ENCODE data around the gene GABRG3.

GABRG3 gene

DNA sequence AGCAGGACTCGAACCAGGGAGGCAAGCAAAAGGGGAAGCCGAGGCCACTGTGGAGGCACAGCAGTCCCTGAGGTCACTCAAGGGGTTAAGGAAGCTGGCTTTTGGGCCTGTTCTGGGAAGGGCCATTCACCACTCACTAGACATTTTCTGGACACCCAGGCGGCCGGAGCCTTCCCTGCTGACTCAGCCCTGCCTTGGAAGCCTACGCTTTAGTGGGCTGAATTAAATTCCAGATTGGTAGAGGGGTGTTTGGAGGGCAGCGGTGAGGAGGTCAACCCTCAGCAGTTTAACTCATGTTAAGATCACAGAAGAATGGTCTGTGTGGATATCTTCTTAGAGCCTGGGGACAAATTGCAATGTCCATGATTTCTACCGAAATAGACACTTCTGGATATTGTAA is 152.8 kb downstream of the GABRG3 start:
- no peak for TF ChIP-seq TOX (CRISPR knock-in tag; IDR thresholded peaks at IDR 0.05; ENCODE audit: borderline replicate concordance)
- no peak for ATAC-seq

DNA sequence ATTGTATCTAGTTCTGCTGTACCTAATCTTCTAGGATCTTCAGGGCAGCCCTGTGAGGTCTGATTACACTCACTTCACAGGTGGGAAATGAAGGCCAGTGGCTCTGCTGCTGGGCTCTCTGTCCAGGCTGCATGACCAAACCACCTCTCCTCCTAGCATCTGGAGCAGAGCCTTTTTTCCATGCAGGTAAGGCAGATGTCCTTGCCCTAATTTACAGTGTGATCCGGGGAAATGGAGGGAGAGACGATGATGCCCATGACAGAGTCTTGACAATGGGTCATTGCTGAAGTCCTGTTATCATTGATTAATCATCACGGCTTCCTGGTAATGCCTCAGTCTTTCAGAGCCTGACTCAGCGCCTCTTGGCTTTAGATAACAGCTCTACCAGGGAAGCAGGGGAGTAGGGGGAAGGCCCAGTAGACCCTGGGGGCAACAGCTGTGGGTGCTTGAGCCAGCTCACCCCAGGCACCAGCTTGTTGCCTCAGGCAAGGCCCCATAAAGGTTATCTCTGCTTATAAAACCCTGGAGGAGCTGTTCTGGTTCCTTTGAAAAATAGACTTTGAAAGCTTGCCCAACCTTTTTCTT is 153.4 kb downstream of the GABRG3 start:
- no peak for TF ChIP-seq RARB (CRISPR knock-in tag; IDR thresholded peaks at IDR 0.05)
- no peak for TF ChIP-seq ARNTL (CRISPR knock-in tag; IDR thresholded peaks at IDR 0.05; ENCODE audit: borderline replicate concordance, low read depth)
- TF ChIP-seq, protein P1, sequence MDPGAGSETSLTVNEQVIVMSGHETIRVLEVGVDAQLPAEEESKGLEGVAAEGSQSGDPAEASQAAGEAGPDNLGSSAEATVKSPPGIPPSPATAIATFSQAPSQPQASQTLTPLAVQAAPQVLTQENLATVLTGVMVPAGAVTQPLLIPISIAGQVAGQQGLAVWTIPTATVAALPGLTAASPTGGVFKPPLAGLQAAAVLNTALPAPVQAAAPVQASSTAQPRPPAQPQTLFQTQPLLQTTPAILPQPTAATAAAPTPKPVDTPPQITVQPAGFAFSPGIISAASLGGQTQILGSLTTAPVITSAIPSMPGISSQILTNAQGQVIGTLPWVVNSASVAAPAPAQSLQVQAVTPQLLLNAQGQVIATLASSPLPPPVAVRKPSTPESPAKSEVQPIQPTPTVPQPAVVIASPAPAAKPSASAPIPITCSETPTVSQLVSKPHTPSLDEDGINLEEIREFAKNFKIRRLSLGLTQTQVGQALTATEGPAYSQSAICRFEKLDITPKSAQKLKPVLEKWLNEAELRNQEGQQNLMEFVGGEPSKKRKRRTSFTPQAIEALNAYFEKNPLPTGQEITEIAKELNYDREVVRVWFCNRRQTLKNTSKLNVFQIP (CRISPR knock-in tag; IDR thresholded peaks at IDR 0.05; ENCODE audit: borderline replicate concordance, low read depth), result no peak
- TF ChIP-seq ZNF8 (CRISPR knock-in tag; IDR thresholded peaks at IDR 0.05), result no peak
- no peak for TF ChIP-seq SNAI2 (CRISPR knock-in tag; IDR thresholded peaks at IDR 0.05)
- TF ChIP-seq, protein P2, sequence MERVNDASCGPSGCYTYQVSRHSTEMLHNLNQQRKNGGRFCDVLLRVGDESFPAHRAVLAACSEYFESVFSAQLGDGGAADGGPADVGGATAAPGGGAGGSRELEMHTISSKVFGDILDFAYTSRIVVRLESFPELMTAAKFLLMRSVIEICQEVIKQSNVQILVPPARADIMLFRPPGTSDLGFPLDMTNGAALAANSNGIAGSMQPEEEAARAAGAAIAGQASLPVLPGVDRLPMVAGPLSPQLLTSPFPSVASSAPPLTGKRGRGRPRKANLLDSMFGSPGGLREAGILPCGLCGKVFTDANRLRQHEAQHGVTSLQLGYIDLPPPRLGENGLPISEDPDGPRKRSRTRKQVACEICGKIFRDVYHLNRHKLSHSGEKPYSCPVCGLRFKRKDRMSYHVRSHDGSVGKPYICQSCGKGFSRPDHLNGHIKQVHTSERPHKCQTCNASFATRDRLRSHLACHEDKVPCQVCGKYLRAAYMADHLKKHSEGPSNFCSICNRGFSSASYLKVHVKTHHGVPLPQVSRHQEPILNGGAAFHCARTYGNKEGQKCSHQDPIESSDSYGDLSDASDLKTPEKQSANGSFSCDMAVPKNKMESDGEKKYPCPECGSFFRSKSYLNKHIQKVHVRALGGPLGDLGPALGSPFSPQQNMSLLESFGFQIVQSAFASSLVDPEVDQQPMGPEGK (CRISPR knock-in tag; IDR thresholded peaks at IDR 0.05; ENCODE audit: borderline replicate concordance), result no peak
- TF ChIP-seq ZFP3 (CRISPR knock-in tag; IDR thresholded peaks at IDR 0.05), result no peak
- TF ChIP-seq TOX (CRISPR knock-in tag; IDR thresholded peaks at IDR 0.05; ENCODE audit: borderline replicate concordance), result no peak
- TF ChIP-seq TCF4 (CRISPR knock-in tag; IDR thresholded peaks at IDR 0.05; ENCODE audit: borderline replicate concordance), result no peak
- no peak for TF ChIP-seq PPARA (CRISPR knock-in tag; IDR thresholded peaks at IDR 0.05; ENCODE audit: borderline replicate concordance)
- TF ChIP-seq, protein P3, sequence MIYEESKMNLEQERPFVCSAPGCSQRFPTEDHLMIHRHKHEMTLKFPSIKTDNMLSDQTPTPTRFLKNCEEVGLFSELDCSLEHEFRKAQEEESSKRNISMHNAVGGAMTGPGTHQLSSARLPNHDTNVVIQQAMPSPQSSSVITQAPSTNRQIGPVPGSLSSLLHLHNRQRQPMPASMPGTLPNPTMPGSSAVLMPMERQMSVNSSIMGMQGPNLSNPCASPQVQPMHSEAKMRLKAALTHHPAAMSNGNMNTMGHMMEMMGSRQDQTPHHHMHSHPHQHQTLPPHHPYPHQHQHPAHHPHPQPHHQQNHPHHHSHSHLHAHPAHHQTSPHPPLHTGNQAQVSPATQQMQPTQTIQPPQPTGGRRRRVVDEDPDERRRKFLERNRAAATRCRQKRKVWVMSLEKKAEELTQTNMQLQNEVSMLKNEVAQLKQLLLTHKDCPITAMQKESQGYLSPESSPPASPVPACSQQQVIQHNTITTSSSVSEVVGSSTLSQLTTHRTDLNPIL (CRISPR knock-in tag; IDR thresholded peaks at IDR 0.05; ENCODE audit: low read depth), result no peak
- TF ChIP-seq, protein P4, sequence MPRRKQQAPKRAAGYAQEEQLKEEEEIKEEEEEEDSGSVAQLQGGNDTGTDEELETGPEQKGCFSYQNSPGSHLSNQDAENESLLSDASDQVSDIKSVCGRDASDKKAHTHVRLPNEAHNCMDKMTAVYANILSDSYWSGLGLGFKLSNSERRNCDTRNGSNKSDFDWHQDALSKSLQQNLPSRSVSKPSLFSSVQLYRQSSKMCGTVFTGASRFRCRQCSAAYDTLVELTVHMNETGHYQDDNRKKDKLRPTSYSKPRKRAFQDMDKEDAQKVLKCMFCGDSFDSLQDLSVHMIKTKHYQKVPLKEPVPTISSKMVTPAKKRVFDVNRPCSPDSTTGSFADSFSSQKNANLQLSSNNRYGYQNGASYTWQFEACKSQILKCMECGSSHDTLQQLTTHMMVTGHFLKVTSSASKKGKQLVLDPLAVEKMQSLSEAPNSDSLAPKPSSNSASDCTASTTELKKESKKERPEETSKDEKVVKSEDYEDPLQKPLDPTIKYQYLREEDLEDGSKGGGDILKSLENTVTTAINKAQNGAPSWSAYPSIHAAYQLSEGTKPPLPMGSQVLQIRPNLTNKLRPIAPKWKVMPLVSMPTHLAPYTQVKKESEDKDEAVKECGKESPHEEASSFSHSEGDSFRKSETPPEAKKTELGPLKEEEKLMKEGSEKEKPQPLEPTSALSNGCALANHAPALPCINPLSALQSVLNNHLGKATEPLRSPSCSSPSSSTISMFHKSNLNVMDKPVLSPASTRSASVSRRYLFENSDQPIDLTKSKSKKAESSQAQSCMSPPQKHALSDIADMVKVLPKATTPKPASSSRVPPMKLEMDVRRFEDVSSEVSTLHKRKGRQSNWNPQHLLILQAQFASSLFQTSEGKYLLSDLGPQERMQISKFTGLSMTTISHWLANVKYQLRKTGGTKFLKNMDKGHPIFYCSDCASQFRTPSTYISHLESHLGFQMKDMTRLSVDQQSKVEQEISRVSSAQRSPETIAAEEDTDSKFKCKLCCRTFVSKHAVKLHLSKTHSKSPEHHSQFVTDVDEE (CRISPR knock-in tag; IDR thresholded peaks at IDR 0.05), result no peak
- TF ChIP-seq ISL1 (CRISPR knock-in tag; IDR thresholded peaks at IDR 0.05), result no peak
- TF ChIP-seq CSDC2 (CRISPR knock-in tag; IDR thresholded peaks at IDR 0.05), result no peak
- TF ChIP-seq OSR1 (CRISPR knock-in tag; IDR thresholded peaks at IDR 0.05), result no peak
- ATAC-seq, result no peak

DNA sequence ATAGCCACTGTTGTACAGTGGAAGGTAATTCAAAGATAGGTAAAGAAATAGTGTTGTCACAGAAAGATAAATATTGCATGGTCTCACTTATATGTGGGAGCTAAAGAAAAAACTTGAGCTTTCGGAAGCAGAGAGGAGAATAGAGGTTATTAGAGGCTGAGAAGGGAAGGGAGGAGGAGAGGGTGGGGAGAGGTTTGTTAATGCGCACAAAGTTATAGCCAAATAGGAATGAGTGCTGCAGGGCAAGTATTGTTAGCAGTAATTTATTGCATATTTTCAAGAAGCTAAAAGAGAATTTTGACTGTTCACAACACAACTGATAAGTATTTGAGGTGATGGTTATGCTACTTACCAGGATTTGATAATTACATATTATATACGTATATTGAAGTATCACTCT is 154.2 kb downstream of the GABRG3 start:
- no peak for ATAC-seq
- TF ChIP-seq ESRRG (CRISPR knock-in tag; IDR thresholded peaks at IDR 0.05) (no peak), ZNF565 (CRISPR knock-in tag; conservative IDR thresholded peaks at IDR 0.05; ENCODE audit: low read depth) (no peak), CSDC2 (CRISPR knock-in tag; IDR thresholded peaks at IDR 0.05) (no peak), ZC3H10 (CRISPR knock-in tag; IDR thresholded peaks at IDR 0.05) (no peak), TOX (CRISPR knock-in tag; IDR thresholded peaks at IDR 0.05; ENCODE audit: borderline replicate concordance) (no peak), BACH2 (CRISPR knock-in tag; IDR thresholded peaks at IDR 0.05; ENCODE audit: borderline replicate concordance) (no peak), ZNF8 (CRISPR knock-in tag; IDR thresholded peaks at IDR 0.05) (no peak), OSR1 (CRISPR knock-in tag; IDR thresholded peaks at IDR 0.05) (no peak), ZFP3 (CRISPR knock-in tag; IDR thresholded peaks at IDR 0.05) (no peak), SNAI2 (CRISPR knock-in tag; IDR thresholded peaks at IDR 0.05) (no peak), ISL1 (CRISPR knock-in tag; IDR thresholded peaks at IDR 0.05) (no peak), TCF4 (CRISPR knock-in tag; IDR thresholded peaks at IDR 0.05; ENCODE audit: borderline replicate concordance) (no peak), GLIS3 (CRISPR knock-in tag; IDR thresholded peaks at IDR 0.05) (no peak), ARNTL (CRISPR knock-in tag; IDR thresholded peaks at IDR 0.05; ENCODE audit: borderline replicate concordance, low read depth) (no peak)
- TF ChIP-seq, protein P4 (CRISPR knock-in tag; IDR thresholded peaks at IDR 0.05), result no peak
- TF ChIP-seq, protein P5, sequence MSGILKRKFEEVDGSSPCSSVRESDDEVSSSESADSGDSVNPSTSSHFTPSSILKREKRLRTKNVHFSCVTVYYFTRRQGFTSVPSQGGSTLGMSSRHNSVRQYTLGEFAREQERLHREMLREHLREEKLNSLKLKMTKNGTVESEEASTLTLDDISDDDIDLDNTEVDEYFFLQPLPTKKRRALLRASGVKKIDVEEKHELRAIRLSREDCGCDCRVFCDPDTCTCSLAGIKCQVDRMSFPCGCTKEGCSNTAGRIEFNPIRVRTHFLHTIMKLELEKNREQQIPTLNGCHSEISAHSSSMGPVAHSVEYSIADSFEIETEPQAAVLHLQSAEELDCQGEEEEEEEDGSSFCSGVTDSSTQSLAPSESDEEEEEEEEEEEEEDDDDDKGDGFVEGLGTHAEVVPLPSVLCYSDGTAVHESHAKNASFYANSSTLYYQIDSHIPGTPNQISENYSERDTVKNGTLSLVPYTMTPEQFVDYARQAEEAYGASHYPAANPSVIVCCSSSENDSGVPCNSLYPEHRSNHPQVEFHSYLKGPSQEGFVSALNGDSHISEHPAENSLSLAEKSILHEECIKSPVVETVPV (CRISPR knock-in tag; IDR thresholded peaks at IDR 0.05), result no peak
- TF ChIP-seq, protein P3 (CRISPR knock-in tag; IDR thresholded peaks at IDR 0.05; ENCODE audit: low read depth), result no peak
- TF ChIP-seq, protein P1 (CRISPR knock-in tag; IDR thresholded peaks at IDR 0.05; ENCODE audit: borderline replicate concordance, low read depth), result no peak

Measured in SK-N-SH treated with all-trans-retinoic acid at 6 μM for 48 hours (cell line).